GM12878 (cell line): ENCODE results near the gene SLC4A8. TPM values are rescaled to one million over a fixed set of nuclear protein-coding genes. Genes with fewer than 3 reads are reported as not detected.

Experiments used
- BCL3 ChIP-seq: IDR thresholded peaks from 2 replicates; pipeline ENCODE4 v1.6.1; 2011; ENCODE audit warnings: borderline replicate concordance, low read depth, mild to moderate bottlenecking, moderate library complexity, low read length; ENCODE audit not compliant: insufficient read depth, poor library complexity, severe bottlenecking
- BCLAF1 ChIP-seq: fragments of 450-650 bp; IDR thresholded peaks from 2 replicates; pipeline ENCODE4 v1.6.1; 2017; ENCODE audit warnings: antibody characterized with exemption, mild to moderate bottlenecking, moderate library complexity
- DPF2 ChIP-seq: fragments of 450-650 bp; IDR thresholded peaks from 2 replicates; pipeline ENCODE4 v1.6.1; 2017; ENCODE audit warnings: mild to moderate bottlenecking
- E2F8 ChIP-seq: fragments of 450-650 bp; IDR thresholded peaks from 2 replicates; pipeline ENCODE4 v1.6.1; 2018; ENCODE audit warnings: mild to moderate bottlenecking, low read depth, moderate library complexity; ENCODE audit not compliant: partially characterized antibody
- E4F1 ChIP-seq: fragments of 450-650 bp; IDR thresholded peaks from 2 replicates; pipeline ENCODE4 v1.6.1; 2018; ENCODE audit warnings: borderline replicate concordance, mild to moderate bottlenecking; ENCODE audit not compliant: partially characterized antibody
- ESRRA ChIP-seq: IDR thresholded peaks from 2 replicates; pipeline ENCODE4 v1.6.1; 2012; ENCODE audit warnings: mild to moderate bottlenecking, low read length, improper control_type of control experiment
- IKZF1 ChIP-seq: fragments of 450-650 bp; conservative IDR thresholded peaks from 2 replicates; pipeline ENCODE4 v1.6.1; 2017; ENCODE audit warnings: antibody characterized with exemption, mild to moderate bottlenecking
- IRF3 ChIP-seq: fragments of 450-650 bp; IDR thresholded peaks from 2 replicates; pipeline ENCODE4 v1.6.1; 2014; ENCODE audit warnings: mild to moderate bottlenecking
- IRF4 ChIP-seq: IDR thresholded peaks from 2 replicates; pipeline ENCODE4 v1.6.1; 2011; ENCODE audit warnings: low read depth, low read length
- JUND ChIP-seq: IDR thresholded peaks from 2 replicates; pipeline ENCODE4 v1.6.1; 2012; ENCODE audit warnings: low read depth, mild to moderate bottlenecking, low read length, improper control_type of control experiment, moderate library complexity
- MTA3 ChIP-seq: IDR thresholded peaks from 2 replicates; pipeline ENCODE4 v1.6.1; 2012; ENCODE audit warnings: low read length, inconsistent platforms, borderline replicate concordance
- NR2C1 ChIP-seq: fragments of 450-650 bp; IDR thresholded peaks from 2 replicates; pipeline ENCODE4 v1.6.1; 2017; ENCODE audit warnings: antibody characterized with exemption, mild to moderate bottlenecking, moderate library complexity
- NRF1 ChIP-seq: conservative IDR thresholded peaks from 2 replicates; pipeline ENCODE4 v1.6.1; 2011; ENCODE audit warnings: mild to moderate bottlenecking, low read depth, low read length, improper control_type of control experiment
- POLR2AphosphoS5 ChIP-seq: IDR thresholded peaks from 2 replicates; pipeline ENCODE4 v1.6.1; 2011; ENCODE audit warnings: mild to moderate bottlenecking, low read length, inconsistent platforms
- RUNX3 ChIP-seq: IDR thresholded peaks from 2 replicates; pipeline ENCODE4 v1.6.1; 2012; ENCODE audit warnings: low read length, inconsistent platforms
- SP1 ChIP-seq: IDR thresholded peaks from one replicate; pipeline ENCODE4 v1.6.1; 2011; ENCODE audit warnings: low read depth, low read length
- TCF3 ChIP-seq: IDR thresholded peaks from 2 replicates; pipeline ENCODE4 v1.6.1; 2012; ENCODE audit warnings: low read depth, mild to moderate bottlenecking, low read length, borderline replicate concordance; ENCODE audit not compliant: insufficient read depth
- polyA plus RNA-seq, 11 experiments: library from polyadenylated mRNA; depleted of rRNA in 4 of 11; unstranded in 6 of 11; stranded (reverse) in 5 of 11; fragments of >200 nt; fragmentation: Nextera tagmentation in 4 of 11; fragmentation: Illumina TruSeq in 1 of 11; extraction: Ambion mirVana in 4 of 11; extraction: Trizol in 1 of 11; gene quantifications; 1 replicate in 1 of 11; 2 replicates in 10 of 11; pipeline versions ENCODE4 v1.2.1 to v1.2.3, GENCODE V29; 2011 to 2016; ENCODE audit warnings: inconsistent platforms in 2 of 11, missing spikeins in 2 of 11, low read depth in 1 of 11
- total RNA-seq, 4 experiments: library from RNA; depleted of rRNA in 3 of 4; stranded (reverse); fragments of >200 nt in 3 of 4; fragmentation: Illumina TruSeq in 1 of 4; extraction: Trizol in 1 of 4; gene quantifications; 2 replicates each; pipeline versions ENCODE4 v1.2.1 to v1.2.3, GENCODE V29; 2013 to 2021
- TF ChIP-seq, protein P1 (sequence below): IDR thresholded peaks from 2 replicates; pipeline ENCODE4 v1.6.1; 2012; ENCODE audit warnings: low read depth, low read length, improper control_type of control experiment

Gene SLC4A8
- total and polyA plus RNA-seq, 10 of the 15 experiments (the other 5 are each of a cell fraction or from before 2014, with no cell fraction given), result 1.4 to 7.7 (median 3.7) TPM

GRCh38 chr12:51392556-51393237, 31.9 kb upstream of the SLC4A8 start (continued):
- TF ChIP-seq IRF3, result no peak
- TF ChIP-seq E2F8, result no peak
- TF ChIP-seq IKZF1, result no peak
- TF ChIP-seq NR2C1, result no peak
- TF ChIP-seq SP1, result no peak
- TF ChIP-seq RUNX3, result no peak
- peak; percentile 64 for TF ChIP-seq POLR2AphosphoS5
- no peak for TF ChIP-seq ESRRA
- no peak for TF ChIP-seq DPF2
- TF ChIP-seq E4F1, result no peak
- no peak for TF ChIP-seq TCF3
- no peak for TF ChIP-seq JUND
- no peak for TF ChIP-seq IRF4
- no peak for TF ChIP-seq BCL3
- TF ChIP-seq MTA3, result no peak
- TF ChIP-seq BCLAF1, result no peak
- TF ChIP-seq, protein P1, sequence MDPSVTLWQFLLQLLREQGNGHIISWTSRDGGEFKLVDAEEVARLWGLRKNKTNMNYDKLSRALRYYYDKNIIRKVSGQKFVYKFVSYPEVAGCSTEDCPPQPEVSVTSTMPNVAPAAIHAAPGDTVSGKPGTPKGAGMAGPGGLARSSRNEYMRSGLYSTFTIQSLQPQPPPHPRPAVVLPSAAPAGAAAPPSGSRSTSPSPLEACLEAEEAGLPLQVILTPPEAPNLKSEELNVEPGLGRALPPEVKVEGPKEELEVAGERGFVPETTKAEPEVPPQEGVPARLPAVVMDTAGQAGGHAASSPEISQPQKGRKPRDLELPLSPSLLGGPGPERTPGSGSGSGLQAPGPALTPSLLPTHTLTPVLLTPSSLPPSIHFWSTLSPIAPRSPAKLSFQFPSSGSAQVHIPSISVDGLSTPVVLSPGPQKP, result no peak
- TF ChIP-seq NRF1, result no peak
